NB4 (cell line): ENCODE data around the gene SF3B1.

Experiments used
- DNase-seq: peaks from one replicate; pipeline ENCODE4 v3.0.0; 2010; ENCODE audit warnings: low read depth
- H3K4me3 ChIP-seq: one replicate; pipeline ENCODE4 v1.5.1; 2011; ENCODE audit warnings: mild to moderate bottlenecking, low read depth, low read length, moderate library complexity
- CTCF ChIP-seq: IDR thresholded peaks from one replicate; pipeline ENCODE4 v1.5.1; 2012; ENCODE audit warnings: low read depth, low read length
- MYC ChIP-seq: IDR thresholded peaks from 2 replicates; pipeline ENCODE4 v1.6.1; 2011; ENCODE audit warnings: low read depth, low read length
- POLR2A ChIP-seq: IDR thresholded peaks from 2 replicates; pipeline ENCODE4 v1.6.1; 2011; ENCODE audit warnings: mild to moderate bottlenecking; ENCODE audit not compliant: insufficient read length; ENCODE audit errors: extremely low read depth
- TF ChIP-seq, protein P1 (sequence below): IDR thresholded peaks from 2 replicates; pipeline ENCODE4 v1.6.1; 2011; ENCODE audit warnings: low read depth, low read length

SF3B1 gene

DNA sequence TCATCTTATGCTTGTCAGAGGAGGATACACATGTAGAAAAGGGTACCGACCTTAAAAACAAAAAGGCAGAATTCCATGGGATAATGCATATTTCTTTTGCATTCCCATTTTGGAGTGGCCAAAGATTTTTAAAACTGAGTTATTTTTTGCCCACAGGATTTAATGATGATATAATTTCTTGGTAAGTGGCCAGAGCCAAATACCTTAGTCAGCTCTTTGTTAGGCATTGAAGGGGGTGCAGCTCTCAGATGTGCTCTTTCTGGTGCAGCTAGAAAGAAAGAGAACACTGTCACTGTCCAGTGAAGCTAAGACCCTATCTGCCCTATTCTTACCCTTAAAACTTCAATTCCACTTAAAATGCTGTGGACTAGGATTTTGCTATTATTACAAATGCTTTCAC, 29.3 kb upstream of the SF3B1 start:
- no peak overlapping the region for H3K4me3 ChIP-seq
- no peak for DNase-seq
- TF ChIP-seq MYC (no peak), CTCF (no peak), POLR2A (no peak)
- TF ChIP-seq, protein P1, sequence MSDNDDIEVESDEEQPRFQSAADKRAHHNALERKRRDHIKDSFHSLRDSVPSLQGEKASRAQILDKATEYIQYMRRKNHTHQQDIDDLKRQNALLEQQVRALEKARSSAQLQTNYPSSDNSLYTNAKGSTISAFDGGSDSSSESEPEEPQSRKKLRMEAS = no peak

GRCh38 chr2:197461057-197461456, 26.2 kb upstream of the SF3B1 start:
- no peak for DNase-seq
- H3K4me3 ChIP-seq = no peak overlapping the region
- TF ChIP-seq, protein P1 = no peak
- TF ChIP-seq POLR2A (no peak), CTCF (no peak), MYC (no peak)

DNA sequence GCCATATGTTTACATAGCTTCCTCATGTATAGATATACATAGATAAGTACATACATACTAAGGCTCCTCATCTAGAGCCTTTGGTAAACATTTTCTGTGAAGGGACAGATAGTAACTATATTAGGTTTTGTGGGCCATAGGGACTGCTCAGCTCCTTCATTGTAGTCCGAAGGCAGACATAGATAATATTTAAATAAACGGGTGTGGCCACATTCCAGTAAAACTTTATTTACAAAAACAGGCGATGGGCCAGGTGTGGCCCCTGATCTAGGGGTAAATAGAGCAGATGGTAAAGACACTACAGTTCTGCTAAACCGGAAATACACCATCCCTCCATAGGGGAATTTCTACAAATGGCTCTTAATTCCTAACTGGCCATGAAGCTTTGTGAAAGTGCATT, 25.8 kb upstream of the SF3B1 start:
- no peak for DNase-seq
- no peak overlapping the region for H3K4me3 ChIP-seq
- no peak for TF ChIP-seq MYC
- TF ChIP-seq POLR2A = no peak
- TF ChIP-seq CTCF = no peak
- TF ChIP-seq, protein P1 = no peak

GRCh38 chr2:197455428-197455827, 20.6 kb upstream of the SF3B1 start:
- H3K4me3 ChIP-seq = peak overlapping the region; percentile 98
- DNase-seq = no peak
- TF ChIP-seq, protein P1 = no peak
- TF ChIP-seq CTCF (no peak), POLR2A (no peak), MYC (no peak)

GRCh38 chr2:197454923-197455322, 20.1 kb upstream of the SF3B1 start:
- TF ChIP-seq, protein P1 = no peak
- TF ChIP-seq CTCF = no peak
- no peak for TF ChIP-seq POLR2A
- no peak for TF ChIP-seq MYC
- H3K4me3 ChIP-seq = peak overlapping the region; percentile 98
- no peak for DNase-seq
